ENCODE measurements around the gene CWC25. TPM values are rescaled to one million over a fixed set of nuclear protein-coding genes. Genes with fewer than 3 reads are reported as not detected.
A peak's percentile ranks its signal among the peaks of the same experiment; 100 is the strongest.

CWC25 gene
- total and polyA plus RNA-seq, 12 donors = 7.7 to 22.6 (median 9.1) TPM

DNA sequence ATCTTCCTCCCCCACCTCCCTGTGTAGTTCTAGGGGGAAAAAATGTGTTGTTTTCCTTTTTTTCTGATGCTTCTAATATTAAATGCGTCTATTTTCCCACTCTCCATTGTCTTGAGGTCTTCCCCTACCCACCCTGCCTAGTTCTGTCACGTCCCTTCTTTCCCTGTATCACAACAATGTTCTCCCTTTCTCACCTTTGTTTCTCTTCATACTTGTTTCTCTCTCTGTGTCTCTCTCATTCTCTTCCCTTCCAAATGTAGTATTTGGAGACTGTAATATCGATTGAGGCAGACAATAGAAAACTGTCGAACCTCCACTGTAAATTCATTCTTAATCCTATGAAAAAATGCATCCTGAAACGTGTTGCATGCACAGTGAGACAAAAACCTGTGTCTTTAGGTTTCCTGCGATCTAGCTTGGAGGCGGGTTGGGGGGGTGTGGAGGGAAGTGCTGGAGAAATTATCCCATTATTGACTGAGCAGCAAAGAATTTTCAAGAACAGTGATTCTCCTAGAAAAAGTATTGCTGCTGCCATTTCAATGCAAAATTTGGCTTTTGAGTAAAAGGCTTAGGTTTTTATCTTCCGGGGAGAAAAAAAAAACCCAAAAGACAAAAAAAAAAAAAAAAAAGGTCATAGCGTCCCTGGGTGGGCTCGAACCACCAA lies 73.8 kb downstream of the CWC25 start:
- peaks cover 9 to 66% (median 54%) of the 10 kb centered on the region in 9 donors for H3K4me1 ChIP-seq
- TF ChIP-seq, protein P1, sequence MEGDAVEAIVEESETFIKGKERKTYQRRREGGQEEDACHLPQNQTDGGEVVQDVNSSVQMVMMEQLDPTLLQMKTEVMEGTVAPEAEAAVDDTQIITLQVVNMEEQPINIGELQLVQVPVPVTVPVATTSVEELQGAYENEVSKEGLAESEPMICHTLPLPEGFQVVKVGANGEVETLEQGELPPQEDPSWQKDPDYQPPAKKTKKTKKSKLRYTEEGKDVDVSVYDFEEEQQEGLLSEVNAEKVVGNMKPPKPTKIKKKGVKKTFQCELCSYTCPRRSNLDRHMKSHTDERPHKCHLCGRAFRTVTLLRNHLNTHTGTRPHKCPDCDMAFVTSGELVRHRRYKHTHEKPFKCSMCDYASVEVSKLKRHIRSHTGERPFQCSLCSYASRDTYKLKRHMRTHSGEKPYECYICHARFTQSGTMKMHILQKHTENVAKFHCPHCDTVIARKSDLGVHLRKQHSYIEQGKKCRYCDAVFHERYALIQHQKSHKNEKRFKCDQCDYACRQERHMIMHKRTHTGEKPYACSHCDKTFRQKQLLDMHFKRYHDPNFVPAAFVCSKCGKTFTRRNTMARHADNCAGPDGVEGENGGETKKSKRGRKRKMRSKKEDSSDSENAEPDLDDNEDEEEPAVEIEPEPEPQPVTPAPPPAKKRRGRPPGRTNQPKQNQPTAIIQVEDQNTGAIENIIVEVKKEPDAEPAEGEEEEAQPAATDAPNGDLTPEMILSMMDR (IDR thresholded peaks at IDR 0.05) = no peak
- no peak for ATAC-seq

More for the DNA sequence above, 73.8 kb downstream of the CWC25 start:
- Histone ChIP-seq H3K9me3 (no peaks in the 10 kb centered on the region), H3K27ac (peak overlapping the region in 9 of 10 donors; percentile 92 to 99 (median 96)), H3K36me3 (peaks cover 0 to 28% (median 6%) of the 10 kb centered on the region in 9 donors), H3K4me3 (peak overlapping the region in 9 of 10 donors; percentile 50 to 99 (median 87)), H3K27me3 (peaks cover 0 to 47% (median 0%) of the 10 kb centered on the region in 7 donors)
- no peak for DNase-seq
- intact Hi-C loops (cut with DNase I) = loop anchor here in 3 of 10 donors (5.0 to 10.0 kb wide), 2 partner anchors 46 to 104 kb away; partner anchors contain the start of genes PIP4K2B (in 2 of the 3) and RPL23 (in 1 of the 3)
- 6 to 7% methylated on average over 10 of the region's 10 CpGs for WGBS, 2 donors

Small RNA genes lying within 50 kb of the gene (microRNA-seq; reads per million reads assigned to microRNA genes)
- gene MIR4727 = 4.1 to 4.2 reads per million in 2 donors

Other genes starting within 250 kb of the CWC25 start
- 1 to 10 TPM in 8 of 10 donors, under 1 TPM in 2; 0.27 to 3.2 (median 1.3) TPM for gene SRCIN1, start 219.4 kb downstream of the CWC25 start, total RNA-seq
- gene SRCIN1, start 219.4 kb downstream of the CWC25 start, polyA plus RNA-seq = 1 to 10 TPM in 1 of 2 donors, under 1 TPM in 1; 0.29 to 1.2 TPM
- gene EPOP, start 150.4 kb downstream of the CWC25 start, total RNA-seq = 1 to 10 TPM in 2 of 10 donors, under 1 TPM in 8; 0.25 to 1.3 (median 0.64) TPM
- gene EPOP, start 150.4 kb downstream of the CWC25 start, polyA plus RNA-seq = 1 to 10 TPM in 1 of 2 donors, under 1 TPM in 1; 0.66 to 2.2 TPM
- 100 to 1,000 TPM in 1 of 10 donors, 10 to 100 TPM in 9; 56.3 to 100 (median 67.5) TPM for gene MLLT6, start 120.0 kb downstream of the CWC25 start, total RNA-seq
- gene MLLT6, start 120.0 kb downstream of the CWC25 start, polyA plus RNA-seq = 100 to 1,000 TPM in 1 of 2 donors, 10 to 100 TPM in 1; 17.3 to 104 TPM
- gene CISD3, start 95.0 kb downstream of the CWC25 start, total RNA-seq = 10 to 100 TPM; 58.1 to 84.1 (median 69.4) TPM
- gene CISD3, start 95.0 kb downstream of the CWC25 start, polyA plus RNA-seq = 10 to 100 TPM; 50.5 to 83.6 TPM
- gene PCGF2, start 77.0 kb downstream of the CWC25 start, total RNA-seq = 10 to 100 TPM; 15.8 to 30.0 (median 22.8) TPM
- gene PCGF2, start 77.0 kb downstream of the CWC25 start, polyA plus RNA-seq = 10 to 100 TPM; 23.8 to 51.6 TPM
- gene PSMB3, start 72.6 kb downstream of the CWC25 start, total RNA-seq = 100 to 1,000 TPM; 148 to 220 (median 162) TPM
- gene PSMB3, start 72.6 kb downstream of the CWC25 start, polyA plus RNA-seq = 100 to 1,000 TPM; 359 to 379 TPM
- gene PIP4K2B, start 25.8 kb downstream of the CWC25 start, total RNA-seq = 10 to 100 TPM; 37.9 to 51.9 (median 47.5) TPM
- 10 to 100 TPM; 15.3 to 20.3 TPM for gene PIP4K2B, start 25.8 kb downstream of the CWC25 start, polyA plus RNA-seq
- 100 to 1,000 TPM; 725 to 991 (median 835) TPM for gene RPL23, start 28.4 kb upstream of the CWC25 start, total RNA-seq
- gene RPL23, start 28.4 kb upstream of the CWC25 start, polyA plus RNA-seq = 1,000 to 10,000 TPM; 1,798 to 2,733 TPM
- gene LASP1, start 44.7 kb upstream of the CWC25 start, total RNA-seq = 10 to 100 TPM; 19.5 to 56.9 (median 23.0) TPM
- 10 to 100 TPM; 21.3 to 25.4 TPM for gene LASP1, start 44.7 kb upstream of the CWC25 start, polyA plus RNA-seq
- not detected for gene FBXO47, start 142.1 kb upstream of the CWC25 start, total RNA-seq
- gene FBXO47, start 142.1 kb upstream of the CWC25 start, polyA plus RNA-seq = not detected

Data from heart right ventricle (tissue), 16 donors.